Activated naive CD4-positive, alpha-beta T cell treated with anti-CD3 and anti-CD28 coated beads, Interleukin-2, amount 10 ng/mL, durations not matched to agents 7 days and 5 days (primary cell): ENCODE data around the gene DPYSL4.
A peak's percentile ranks its signal among the peaks of the same experiment; 100 is the strongest.

ENCODE experiments used
- CTCF ChIA-PET: fragments of 350-600 bp; sonication (Branson Sonifier 250); formaldehyde crosslinking; loops from one replicate; lab custom pipeline; 2021; ENCODE audit warnings: antibody characterized with exemption; lab: Charles Lee
- DNase-seq: peaks from one replicate; pipeline ENCODE4 v3.0.0-alpha.2; 2020
- H3K27ac Mint-ChIP-seq: one replicate; pipeline ENCODE4 v1.8.0; 2021; ENCODE audit warnings: mild to moderate bottlenecking, moderate library complexity, mixed read lengths
- H3K27me3 Mint-ChIP-seq: one replicate; pipeline ENCODE4 v1.8.0; 2021; ENCODE audit warnings: mild to moderate bottlenecking, mixed read lengths
- H3K36me3 Mint-ChIP-seq: one replicate; pipeline ENCODE4 v1.8.0; 2021; ENCODE audit warnings: mixed read lengths
- H3K4me1 Mint-ChIP-seq: one replicate; pipeline ENCODE4 v1.8.0; 2021; ENCODE audit warnings: mixed read lengths
- H3K4me3 Mint-ChIP-seq: one replicate; pipeline ENCODE4 v1.8.0; 2021; ENCODE audit warnings: mild to moderate bottlenecking, moderate library complexity, mixed read lengths
- H3K9me3 Mint-ChIP-seq: one replicate; pipeline ENCODE4 v1.8.0; 2021; ENCODE audit warnings: mixed read lengths

The DPYSL4 gene

GRCh38 chr10:132251928-132252327, 65.2 kb downstream of the DPYSL4 start:
- H3K9me3 Mint-ChIP-seq = no peaks in the 10 kb centered on the region
- CTCF ChIA-PET = interaction anchor here (0.7 kb wide), 1 partner anchor 13 kb away, joined by 3 read pairs; no protein-coding TSS in a partner anchor
- peaks cover 20% of the 10 kb centered on the region for H3K4me1 Mint-ChIP-seq
- no peak overlapping the region for H3K4me3 Mint-ChIP-seq
- no peaks in the 10 kb centered on the region for H3K36me3 Mint-ChIP-seq
- DNase-seq = no peak
- no peak overlapping the region for H3K27ac Mint-ChIP-seq
- no peaks in the 10 kb centered on the region for H3K27me3 Mint-ChIP-seq

- Mint-ChIP-seq H3K4me3 (no peak overlapping the region), H3K27ac (peak overlapping the region; percentile 77), H3K27me3 (no peaks in the 10 kb centered on the region), H3K36me3 (no peaks in the 10 kb centered on the region), H3K9me3 (no peaks in the 10 kb centered on the region), H3K4me1 (peaks cover 20% of the 10 kb centered on the region)
- DNase-seq = no peak
- CTCF ChIA-PET = interaction anchor here (0.7 kb wide), 1 partner anchor 12 kb away, joined by 3 read pairs; no protein-coding TSS in a partner anchor
Observed at GRCh38 chr10:132252412-132252811, 65.7 kb downstream of the DPYSL4 start.

- Mint-ChIP-seq H3K27me3 (no peaks in the 10 kb centered on the region), H3K36me3 (no peaks in the 10 kb centered on the region), H3K27ac (no peak overlapping the region), H3K4me1 (peaks cover 17% of the 10 kb centered on the region), H3K9me3 (no peaks in the 10 kb centered on the region), H3K4me3 (no peak overlapping the region)
- no peak for DNase-seq
- CTCF ChIA-PET = no interaction called here
Observed at GRCh38 chr10:132253092-132253687, 66.4 kb downstream of the DPYSL4 start.

- CTCF ChIA-PET = no interaction called here
- Mint-ChIP-seq H3K27me3 (no peaks in the 10 kb centered on the region), H3K9me3 (no peaks in the 10 kb centered on the region), H3K4me3 (no peak overlapping the region), H3K27ac (no peak overlapping the region), H3K4me1 (peaks cover 15% of the 10 kb centered on the region), H3K36me3 (no peaks in the 10 kb centered on the region)
- no peak for DNase-seq
Observed at GRCh38 chr10:132254841-132255240, 68.1 kb downstream of the DPYSL4 start.
